GM19455 (cell line): ENCODE measurements around the gene FRMD7.
"Not testable (repeated sequence)": the region's sequence is repeated elsewhere in the genome, so short reads cannot be mapped to it uniquely, and the experiment has no call there.

Experiments used
- ATAC-seq: cut with Tn5 transposase; IDR thresholded peaks from one replicate; pipeline ENCODE4 v1.9.1; 2021; ENCODE audit not compliant: unreplicated experiment

Gene FRMD7

DNA sequence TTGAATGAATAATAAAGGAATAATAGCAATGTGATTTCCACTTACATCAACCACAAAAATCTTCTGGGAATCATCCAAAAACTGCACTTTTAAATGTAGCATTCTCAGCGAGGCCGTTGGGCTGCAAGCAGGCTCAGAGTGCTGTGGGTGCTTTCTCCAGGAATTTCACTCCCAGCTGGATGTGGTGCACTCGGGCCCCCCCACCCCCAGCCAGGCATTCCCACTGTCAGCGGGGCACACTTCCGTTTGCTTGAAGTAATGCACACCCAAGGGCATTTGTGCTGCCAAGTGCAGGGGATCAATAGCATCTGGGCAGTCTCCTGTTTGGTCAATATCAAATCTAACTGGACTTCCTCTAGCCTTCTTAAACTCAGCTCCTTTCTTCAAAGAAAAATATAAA is at the start of gene FRMD7:
TSS of gene FRMD7 (minus strand) at position 278 of the 400 bp plus-strand sequence. CDS start at position 102, 176 bp downstream.
- no peak for ATAC-seq

- no peak for ATAC-seq
Measured at GRCh38 chrX:132173647-132174046, 45.8 kb upstream of the FRMD7 start.

DNA sequence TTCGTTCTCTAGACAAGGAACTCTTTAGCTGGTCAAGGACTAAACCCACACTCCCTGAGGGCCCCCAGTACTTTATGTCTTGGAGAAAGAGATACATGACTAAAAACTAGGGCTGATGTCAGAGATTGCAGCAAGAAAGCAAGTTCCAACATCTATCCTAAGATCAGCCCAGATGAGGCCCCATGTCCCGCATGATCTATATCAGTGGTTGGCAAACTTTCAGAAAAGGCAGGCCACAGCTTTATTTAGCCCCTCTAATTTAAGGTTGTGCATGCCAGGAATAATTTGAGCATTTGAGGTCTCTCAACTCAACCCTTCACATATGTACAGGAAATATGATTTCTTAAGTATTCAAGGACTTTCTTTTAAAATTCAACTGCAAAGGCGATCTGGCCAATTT is 44.1 kb upstream of the FRMD7 start:
- ATAC-seq = no peak

DNA sequence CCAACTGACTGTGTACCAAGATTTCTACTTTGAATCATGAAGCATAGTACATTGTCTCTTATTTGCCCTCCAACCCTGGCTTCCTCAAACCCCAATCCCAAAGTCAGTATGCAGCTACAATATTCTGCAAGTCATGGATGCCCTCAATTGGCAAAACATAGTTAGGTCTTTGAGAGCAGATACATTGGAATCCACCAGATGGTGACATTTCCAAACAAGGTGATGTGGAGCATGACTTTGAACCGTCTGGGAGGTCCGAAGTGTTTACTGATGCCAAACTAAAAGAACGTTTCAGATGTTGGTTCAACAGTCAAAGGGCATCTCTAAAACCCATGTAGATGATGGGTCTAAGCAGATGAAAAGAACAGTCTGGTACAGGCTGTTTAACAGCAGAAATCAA is 43.7 kb upstream of the FRMD7 start:
- ATAC-seq = no peak

- no peak for ATAC-seq
Measured at GRCh38 chrX:132169554-132169953, 41.7 kb upstream of the FRMD7 start.

DNA sequence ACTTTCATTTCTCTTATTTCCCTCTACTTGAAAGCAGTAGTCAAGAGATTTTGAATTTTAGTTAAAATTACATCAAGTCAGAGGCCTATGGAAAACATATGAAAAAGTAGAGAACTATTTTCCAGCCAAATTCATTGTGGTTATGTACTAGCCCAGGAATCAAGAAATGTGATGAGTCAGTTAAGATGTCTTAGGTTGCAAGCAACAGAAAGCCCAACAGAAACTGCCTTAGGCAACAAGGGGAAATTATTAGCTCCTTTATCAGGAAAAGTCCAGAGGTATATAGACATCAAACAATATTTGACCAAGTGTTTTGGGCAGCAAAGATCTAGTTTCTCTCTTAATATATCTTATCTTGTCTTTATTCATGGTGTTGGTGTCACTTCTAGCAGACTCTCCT is 37.8 kb upstream of the FRMD7 start:
- no peak for ATAC-seq

DNA sequence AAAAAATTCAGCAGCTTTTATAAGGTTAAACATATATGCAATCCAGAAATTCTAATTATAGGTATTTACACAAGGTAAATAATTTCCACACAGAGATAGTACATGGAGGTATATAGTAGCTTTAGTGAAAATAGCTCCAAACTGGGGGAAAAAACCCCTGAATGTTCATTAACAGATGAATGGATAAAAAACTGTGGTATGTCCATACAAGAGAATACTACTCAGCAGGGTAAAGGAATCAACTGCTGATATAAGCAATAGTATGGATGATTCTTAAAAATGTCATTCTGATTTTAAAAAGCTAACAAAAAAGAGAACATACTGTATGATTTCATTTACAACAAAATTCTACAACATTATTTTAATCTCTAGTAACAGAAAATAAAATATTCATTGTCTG is 37.2 kb upstream of the FRMD7 start:
- no peak for ATAC-seq

DNA sequence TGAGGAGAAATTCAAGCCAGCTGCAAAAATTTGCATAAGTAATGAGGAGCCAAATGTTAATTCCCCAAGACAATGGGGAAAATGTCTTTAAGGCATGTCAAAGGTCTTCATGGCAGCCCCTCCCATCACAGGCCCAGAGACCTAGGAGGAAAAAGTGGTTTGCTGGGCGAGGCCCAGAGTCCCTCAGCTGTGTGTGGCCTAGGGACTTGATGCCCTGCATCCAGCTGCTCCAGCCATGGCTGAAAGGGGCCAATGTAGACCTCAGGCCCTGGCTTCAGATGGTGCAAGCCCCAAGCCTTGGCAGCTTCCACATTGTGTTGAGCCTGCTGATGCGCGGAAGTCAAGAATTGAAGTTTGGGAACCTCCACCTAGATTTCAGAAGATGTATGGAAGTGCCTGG is 35.3 kb upstream of the FRMD7 start:
- not testable (repeated sequence) for ATAC-seq

GRCh38 chrX:132153166-132153565 is 25.3 kb upstream of the FRMD7 start:
- ATAC-seq = no peak

DNA sequence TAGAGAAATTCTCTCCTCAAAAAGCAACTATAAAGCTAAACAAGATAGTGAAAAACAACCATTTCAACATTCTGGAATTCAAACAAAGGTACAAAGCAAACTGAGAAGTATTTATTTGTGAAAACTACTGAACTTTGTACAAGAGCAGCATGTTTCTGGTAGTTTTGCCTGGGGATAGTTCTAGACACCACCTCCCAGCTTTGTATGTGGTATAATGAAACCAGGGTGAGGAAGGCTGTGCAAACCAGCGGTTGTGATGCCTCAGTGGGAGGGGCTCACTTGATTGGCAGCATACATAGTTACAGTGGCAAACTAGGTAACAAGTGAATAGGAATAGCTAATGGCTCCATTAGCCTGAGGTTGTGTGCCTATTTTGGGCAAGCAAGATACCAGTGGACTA is 18.6 kb upstream of the FRMD7 start:
- no peak for ATAC-seq

DNA sequence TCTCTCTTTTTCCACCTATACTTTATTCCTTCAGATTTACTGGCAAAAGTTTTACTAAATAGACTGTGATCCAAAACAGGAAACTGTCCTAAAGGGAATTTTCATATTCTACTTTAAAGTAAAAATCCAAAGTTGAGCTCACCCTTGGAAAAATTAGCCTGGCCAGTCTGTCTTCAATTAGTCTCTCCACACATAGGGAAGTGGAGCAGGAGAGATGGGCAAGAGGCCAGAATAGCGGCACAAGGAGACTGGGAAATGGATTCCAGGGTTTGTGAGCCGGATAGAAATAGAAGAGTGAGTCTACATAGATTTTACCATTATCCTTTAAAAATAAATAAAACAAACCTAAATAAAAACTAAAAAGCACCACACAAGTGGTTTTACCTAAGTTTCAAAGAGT is 16.2 kb upstream of the FRMD7 start:
- ATAC-seq = no peak

DNA sequence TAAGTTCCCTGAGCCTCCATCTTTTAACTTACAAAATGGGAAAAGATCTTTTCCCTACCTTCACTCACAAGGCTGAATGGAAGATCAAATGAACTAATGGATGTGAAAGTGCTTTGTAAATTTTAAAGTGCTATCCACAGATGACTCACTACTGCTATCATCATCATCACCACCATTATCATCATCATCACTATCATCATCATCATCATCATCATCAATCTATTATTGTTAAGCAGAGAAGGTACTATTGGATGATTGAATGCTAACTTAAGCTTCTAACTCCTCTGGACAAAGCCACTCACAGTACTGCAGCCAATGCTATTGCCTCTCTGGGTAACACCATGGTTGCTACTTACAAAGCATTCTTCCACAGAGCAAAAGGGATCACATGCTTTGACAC is 1.9 kb downstream of the FRMD7 start:
- no peak for ATAC-seq

DNA sequence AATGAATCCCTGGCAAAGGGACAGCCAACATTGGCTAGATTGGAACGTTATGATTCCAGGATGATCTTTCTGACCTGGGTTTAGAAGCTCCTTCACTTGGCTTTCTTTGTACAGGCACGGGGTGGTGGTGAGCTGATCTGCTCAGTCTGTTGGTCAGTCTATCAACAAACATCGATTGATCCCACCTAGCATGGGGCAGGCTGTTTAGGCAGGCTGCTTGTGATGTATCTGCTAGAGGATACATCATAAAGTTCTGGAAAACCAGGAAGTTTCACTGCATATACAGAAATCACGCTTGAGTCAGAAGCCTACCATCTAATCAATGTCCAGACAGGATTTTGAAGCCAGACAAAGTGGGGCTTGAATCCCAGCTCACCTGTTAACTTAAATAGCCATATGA is 6.9 kb downstream of the FRMD7 start:
- ATAC-seq = no peak

- ATAC-seq = no peak
Measured at GRCh38 chrX:132119821-132120515, 7.9 kb downstream of the FRMD7 start.

GRCh38 chrX:132119283-132119682 is 8.5 kb downstream of the FRMD7 start:
- no peak for ATAC-seq

GRCh38 chrX:132118358-132118757 is 9.5 kb downstream of the FRMD7 start:
- no peak for ATAC-seq

DNA sequence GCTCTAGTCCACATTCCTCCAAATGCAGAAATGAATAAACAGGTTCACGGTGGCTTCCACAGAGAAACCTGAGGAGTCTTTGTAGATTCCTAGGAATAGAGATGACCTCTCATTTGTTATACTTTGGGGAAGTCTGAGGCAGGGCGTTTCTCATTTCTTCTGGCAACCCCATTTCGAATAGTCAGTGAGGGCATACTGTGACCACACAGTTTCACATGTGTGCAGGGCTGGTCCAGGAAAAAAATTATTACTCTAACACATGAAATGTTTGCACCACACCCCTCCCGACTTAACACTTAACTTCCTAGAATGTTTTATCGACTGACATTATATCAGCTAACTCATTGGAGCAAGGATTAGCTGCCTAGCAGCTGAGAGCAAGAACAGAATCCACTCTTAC is 12.0 kb downstream of the FRMD7 start:
- ATAC-seq = no peak

GRCh38 chrX:132114607-132115006 is 13.2 kb downstream of the FRMD7 start:
- ATAC-seq = no peak

DNA sequence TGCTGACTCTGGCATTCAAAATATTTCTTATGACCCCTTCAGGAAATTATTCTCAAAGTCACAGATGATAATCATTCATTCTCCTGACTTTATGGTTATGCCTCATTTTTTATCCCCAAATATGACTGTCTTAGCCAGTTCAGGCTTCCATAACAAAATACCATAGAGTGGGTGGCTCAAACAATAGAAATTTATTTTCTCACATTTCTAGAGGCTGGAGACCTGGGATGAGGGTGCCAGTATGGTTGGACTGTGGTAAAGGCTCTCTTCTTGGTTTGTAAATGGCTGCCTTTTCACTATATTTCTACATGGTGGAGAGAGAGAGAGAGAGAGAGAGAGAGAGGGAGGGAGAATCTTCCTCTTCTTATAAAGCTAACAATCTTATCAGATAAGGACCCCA is 20.5 kb downstream of the FRMD7 start:
- ATAC-seq = no peak

- ATAC-seq = no peak
Measured at GRCh38 chrX:132101799-132102198, 26.0 kb downstream of the FRMD7 start.

GRCh38 chrX:132101206-132101605 is 26.6 kb downstream of the FRMD7 start:
- no peak for ATAC-seq

- not testable (repeated sequence) for ATAC-seq
Measured at GRCh38 chrX:132098704-132099103, 29.1 kb downstream of the FRMD7 start.

DNA sequence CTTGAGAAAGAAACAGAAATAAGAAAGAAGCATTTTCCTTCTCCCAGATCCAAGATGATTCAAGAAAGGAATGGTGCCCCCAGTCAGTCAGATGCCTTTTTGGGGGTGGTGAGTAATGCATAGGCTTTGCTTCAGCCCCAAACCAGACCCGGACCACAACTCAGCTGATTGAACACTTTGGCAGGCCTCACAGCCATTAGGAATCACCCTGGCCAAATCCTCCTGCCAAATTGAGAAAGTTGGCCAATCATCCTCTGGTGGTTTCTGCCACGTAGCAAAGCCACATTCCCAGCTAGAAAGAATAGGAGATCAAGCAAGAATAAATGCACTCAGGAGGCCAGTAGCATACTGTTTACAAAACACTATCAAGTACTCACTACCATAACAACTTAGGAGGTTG is 33.7 kb downstream of the FRMD7 start:
- no peak for ATAC-seq
